Astrocyte (in vitro differentiated cells and primary cell): Measurements from ENCODE around the gene GRM5. TPM values are rescaled to one million over a fixed set of nuclear protein-coding genes. Genes with fewer than 3 reads are reported as not detected.

Source experiments
- DNase-seq: peaks from one replicate; pipeline ENCODE4 v3.0.0-alpha.2; 2010; ENCODE audit warnings: low read depth
- FAIRE-seq: peaks from 2 replicates; lab custom pipeline; 2011; peaks lifted over from hg19 to GRCh38; lab: Jason Lieb, UNC
- H2AFZ ChIP-seq: 2 replicates; pipeline ENCODE4 v1.6.0; 2012; ENCODE audit warnings: low read depth, low read length, inconsistent platforms
- H3K27ac ChIP-seq: 2 replicates; pipeline ENCODE4 v1.5.1; 2011; ENCODE audit warnings: low read depth, low read length, inconsistent platforms
- H3K27me3 ChIP-seq: 2 replicates; pipeline ENCODE4 v1.6.0; 2011; ENCODE audit warnings: low read length, inconsistent platforms; ENCODE audit not compliant: insufficient read depth
- H3K36me3 ChIP-seq: 2 replicates; pipeline ENCODE4 v1.5.1; 2011; ENCODE audit warnings: low read length, inconsistent platforms; ENCODE audit not compliant: insufficient read depth
- H3K4me1 ChIP-seq: 2 replicates; pipeline ENCODE4 v1.5.1; 2011; ENCODE audit warnings: low read length, inconsistent platforms; ENCODE audit not compliant: insufficient read depth
- H3K4me2 ChIP-seq: 2 replicates; pipeline ENCODE4 v1.6.0; 2012; ENCODE audit warnings: low read length, inconsistent platforms
- H3K4me3 ChIP-seq: 2 replicates; pipeline ENCODE4 v1.5.1; 2011; ENCODE audit warnings: low read depth, mild to moderate bottlenecking, low read length, inconsistent platforms; ENCODE audit not compliant: insufficient read depth
- H3K79me2 ChIP-seq: 2 replicates; pipeline ENCODE4 v1.6.0; 2012; ENCODE audit warnings: mild to moderate bottlenecking, low read length, inconsistent platforms; ENCODE audit not compliant: insufficient read depth
- H3K9ac ChIP-seq: 2 replicates; pipeline ENCODE4 v1.6.0; 2012; ENCODE audit warnings: mild to moderate bottlenecking, low read length, inconsistent platforms
- H3K9me3 ChIP-seq: 2 replicates; pipeline ENCODE4 v1.5.1; 2012; ENCODE audit warnings: low read depth, mild to moderate bottlenecking, low read length, inconsistent platforms; ENCODE audit not compliant: insufficient read depth
- H4K20me1 ChIP-seq: 2 replicates; pipeline ENCODE4 v1.6.0; 2012; ENCODE audit warnings: low read length, inconsistent platforms; ENCODE audit not compliant: insufficient read depth
- H3K27ac Mint-ChIP-seq: one replicate; pipeline ENCODE4 v1.8.0; 2021; ENCODE audit warnings: mild to moderate bottlenecking, mixed read lengths; ENCODE audit not compliant: unreplicated experiment
- H3K27me3 Mint-ChIP-seq: one replicate; pipeline ENCODE4 v1.8.0; 2021; ENCODE audit warnings: low read depth, mixed read lengths; ENCODE audit not compliant: unreplicated experiment
- H3K36me3 Mint-ChIP-seq: one replicate; pipeline ENCODE4 v1.8.0; 2021; ENCODE audit warnings: low read depth, mixed read lengths; ENCODE audit not compliant: unreplicated experiment
- H3K4me1 Mint-ChIP-seq: one replicate; pipeline ENCODE4 v1.8.0; 2021; ENCODE audit warnings: low read depth, mixed read lengths; ENCODE audit not compliant: unreplicated experiment
- H3K4me3 Mint-ChIP-seq: one replicate; pipeline ENCODE4 v1.8.0; 2021; ENCODE audit warnings: mild to moderate bottlenecking, moderate library complexity, mixed read lengths; ENCODE audit not compliant: unreplicated experiment
- H3K9me3 Mint-ChIP-seq: one replicate; pipeline ENCODE4 v1.8.0; 2021; ENCODE audit warnings: mild to moderate bottlenecking, mixed read lengths; ENCODE audit not compliant: unreplicated experiment
- EZH2 ChIP-seq: IDR thresholded peaks from 2 replicates; pipeline ENCODE4 v1.6.1; 2012; ENCODE audit warnings: mild to moderate bottlenecking, low read length, inconsistent platforms; ENCODE audit not compliant: insufficient read depth
- total RNA-seq: library from RNA; stranded (reverse); gene quantifications from 2 replicates; pipeline ENCODE4 v1.2.1, GENCODE V29; 2021
- TF ChIP-seq, protein P1 (sequence below): IDR thresholded peaks from 2 replicates; pipeline ENCODE4 v1.5.1; 2011; ENCODE audit warnings: low read depth, mild to moderate bottlenecking, inconsistent platforms, low read length, moderate library complexity; ENCODE audit not compliant: insufficient read depth

The GRM5 gene
- total RNA-seq, 1 donor from 2014 or later, result 0.30 TPM

DNA sequence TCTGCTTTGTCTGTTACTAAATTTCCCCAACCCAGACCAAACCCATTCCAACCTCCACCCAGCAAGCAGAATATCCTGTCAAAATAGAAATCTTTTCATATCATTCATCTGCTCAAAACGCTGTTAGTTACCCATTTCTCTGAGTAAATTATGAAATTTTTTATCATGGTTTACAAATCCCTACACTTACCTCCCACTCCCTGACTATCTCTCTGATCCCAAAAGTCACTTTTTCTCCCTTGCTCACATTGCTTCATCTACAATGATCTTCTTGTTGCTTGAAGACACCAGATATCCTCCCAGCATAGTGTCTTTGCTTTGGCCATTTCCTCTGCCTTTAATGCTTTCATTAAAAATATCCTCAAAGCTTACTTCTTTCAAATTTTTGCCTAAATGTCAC, 532.8 kb downstream of the GRM5 start:
- Histone ChIP-seq H3K9me3 (no peaks in the 10 kb centered on the region), H3K36me3 (no peaks in the 10 kb centered on the region), H3K79me2 (no peaks in the 10 kb centered on the region), H3K4me3 (no peak overlapping the region), H3K27ac (no peak overlapping the region), H3K4me1 (peaks cover 17% of the 10 kb centered on the region), H3K27me3 (no peaks in the 10 kb centered on the region), H4K20me1 (no peaks in the 10 kb centered on the region), H2AFZ (no peak overlapping the region), H3K9ac (no peak overlapping the region), H3K4me2 (no peak overlapping the region)
- no peak for TF ChIP-seq EZH2
- no peak for DNase-seq
- peaks cover 2% of the 10 kb centered on the region for H3K9me3 Mint-ChIP-seq
- no peak overlapping the region for H3K27ac Mint-ChIP-seq
- H3K4me1 Mint-ChIP-seq, result peaks cover 38% of the 10 kb centered on the region
- no peak overlapping the region for H3K4me3 Mint-ChIP-seq
- no peak for FAIRE-seq
- no peaks in the 10 kb centered on the region for H3K27me3 Mint-ChIP-seq
- no peaks in the 10 kb centered on the region for H3K36me3 Mint-ChIP-seq

DNA sequence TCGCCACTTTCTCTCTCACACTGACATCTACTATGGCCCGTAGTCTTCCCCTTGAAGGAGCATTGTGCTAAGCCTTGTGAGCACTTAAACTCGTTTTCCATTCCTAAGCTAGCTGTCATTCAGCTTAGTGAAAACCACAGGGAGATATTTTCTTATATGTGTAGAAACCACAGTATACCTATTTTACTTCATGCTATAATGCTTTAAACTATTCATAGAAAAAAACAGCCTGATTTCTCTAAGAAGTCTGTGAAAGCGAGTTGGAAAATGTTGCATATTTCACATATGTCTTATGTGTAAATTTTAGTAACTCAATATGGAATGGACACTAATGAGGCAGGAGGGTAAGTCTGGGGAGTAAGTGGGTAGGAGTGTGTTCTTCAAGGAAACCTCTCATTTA, 534.0 kb downstream of the GRM5 start:
- DNase-seq, result peak; percentile 59
- Histone ChIP-seq H3K36me3 (no peaks in the 10 kb centered on the region), H3K27me3 (no peaks in the 10 kb centered on the region), H3K4me2 (no peak overlapping the region), H3K4me1 (peaks cover 16% of the 10 kb centered on the region), H4K20me1 (no peaks in the 10 kb centered on the region), H3K27ac (no peak overlapping the region), H3K79me2 (no peaks in the 10 kb centered on the region), H3K4me3 (no peak overlapping the region), H2AFZ (no peak overlapping the region), H3K9me3 (no peaks in the 10 kb centered on the region), H3K9ac (no peak overlapping the region)
- no peak overlapping the region for H3K4me3 Mint-ChIP-seq
- TF ChIP-seq EZH2, result no peak
- TF ChIP-seq, protein P1, sequence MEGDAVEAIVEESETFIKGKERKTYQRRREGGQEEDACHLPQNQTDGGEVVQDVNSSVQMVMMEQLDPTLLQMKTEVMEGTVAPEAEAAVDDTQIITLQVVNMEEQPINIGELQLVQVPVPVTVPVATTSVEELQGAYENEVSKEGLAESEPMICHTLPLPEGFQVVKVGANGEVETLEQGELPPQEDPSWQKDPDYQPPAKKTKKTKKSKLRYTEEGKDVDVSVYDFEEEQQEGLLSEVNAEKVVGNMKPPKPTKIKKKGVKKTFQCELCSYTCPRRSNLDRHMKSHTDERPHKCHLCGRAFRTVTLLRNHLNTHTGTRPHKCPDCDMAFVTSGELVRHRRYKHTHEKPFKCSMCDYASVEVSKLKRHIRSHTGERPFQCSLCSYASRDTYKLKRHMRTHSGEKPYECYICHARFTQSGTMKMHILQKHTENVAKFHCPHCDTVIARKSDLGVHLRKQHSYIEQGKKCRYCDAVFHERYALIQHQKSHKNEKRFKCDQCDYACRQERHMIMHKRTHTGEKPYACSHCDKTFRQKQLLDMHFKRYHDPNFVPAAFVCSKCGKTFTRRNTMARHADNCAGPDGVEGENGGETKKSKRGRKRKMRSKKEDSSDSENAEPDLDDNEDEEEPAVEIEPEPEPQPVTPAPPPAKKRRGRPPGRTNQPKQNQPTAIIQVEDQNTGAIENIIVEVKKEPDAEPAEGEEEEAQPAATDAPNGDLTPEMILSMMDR, result no peak
- no peaks in the 10 kb centered on the region for H3K36me3 Mint-ChIP-seq
- H3K9me3 Mint-ChIP-seq, result peaks cover 4% of the 10 kb centered on the region
- H3K27me3 Mint-ChIP-seq, result no peaks in the 10 kb centered on the region
- H3K4me1 Mint-ChIP-seq, result peaks cover 31% of the 10 kb centered on the region
- peak overlapping the region; percentile 45 for H3K27ac Mint-ChIP-seq
- FAIRE-seq, result no peak

DNA sequence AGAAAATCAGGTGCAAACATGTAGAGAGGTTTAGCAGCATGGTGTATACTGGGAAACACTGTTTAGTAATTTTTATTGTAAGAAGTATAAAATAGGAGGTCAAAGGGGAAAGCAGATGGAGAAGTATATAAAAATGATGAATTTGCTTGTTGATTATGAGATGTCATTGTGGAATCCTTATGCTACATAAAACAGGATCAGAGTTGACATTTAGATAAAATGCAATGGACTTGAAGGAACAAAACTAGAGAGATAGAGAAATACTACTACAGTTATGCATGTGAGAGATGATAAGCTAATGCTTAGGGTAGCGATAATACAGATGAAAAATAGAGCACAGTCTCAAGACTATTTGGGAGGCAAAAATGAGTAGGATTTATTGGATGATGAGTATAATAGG, 536.4 kb downstream of the GRM5 start:
- Histone ChIP-seq H3K4me2 (no peak overlapping the region), H3K9me3 (no peaks in the 10 kb centered on the region), H3K9ac (no peak overlapping the region), H4K20me1 (no peaks in the 10 kb centered on the region), H3K4me1 (no peaks in the 10 kb centered on the region), H2AFZ (no peak overlapping the region), H3K79me2 (no peaks in the 10 kb centered on the region), H3K27ac (no peak overlapping the region), H3K36me3 (no peaks in the 10 kb centered on the region), H3K4me3 (no peak overlapping the region), H3K27me3 (no peaks in the 10 kb centered on the region)
- Mint-ChIP-seq H3K4me3 (no peak overlapping the region), H3K27ac (no peak overlapping the region), H3K9me3 (peaks cover 4% of the 10 kb centered on the region), H3K4me1 (peaks cover 9% of the 10 kb centered on the region), H3K36me3 (no peaks in the 10 kb centered on the region), H3K27me3 (peaks cover 2% of the 10 kb centered on the region)
- DNase-seq (no peak), FAIRE-seq (no peak)
- no peak for TF ChIP-seq EZH2
- TF ChIP-seq, protein P1, result no peak
